Upper lobe of left lung (tissue), 4 donors: Measurements from ENCODE around the gene GDPD1.

Experiments
- EP300 ChIP-seq, 4 donors: sonication (generic); formaldehyde crosslinking; IDR thresholded peaks; one replicate each; pipeline ENCODE4 v1.5.1; 2017; ENCODE audit warnings: antibody characterized with exemption in 4 of 4, control low read depth in 2 of 4
- TF ChIP-seq, protein P1 (sequence below), 6 experiments: fragments of 450-650 bp in 4 of 6; fragments of 200-600 bp in 2 of 6; sonication (generic) in 2 of 6; IDR thresholded peaks; one replicate each; pipeline ENCODE4 v1.5.1; 2016 to 2019; ENCODE audit warnings: antibody characterized with exemption in 6 of 6

DNA sequence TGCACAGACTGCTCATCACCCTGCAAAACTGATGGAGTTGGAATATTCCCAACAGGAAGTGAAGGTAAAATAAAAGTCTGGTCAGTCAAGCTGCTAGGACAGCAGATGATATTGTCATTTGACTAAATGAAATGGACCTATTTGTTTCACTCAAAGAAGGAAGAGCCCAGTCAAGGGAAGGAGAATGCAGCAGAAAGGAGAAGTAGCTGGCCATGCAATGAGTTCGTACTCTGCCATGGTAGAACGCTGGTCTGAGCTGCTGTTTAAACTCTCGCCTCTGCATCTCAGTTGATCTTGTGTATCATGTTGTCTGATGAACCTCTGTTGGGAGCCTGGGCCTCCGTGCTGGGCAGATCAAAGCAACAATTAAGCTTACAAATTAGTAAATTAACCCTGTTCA, 95.6 kb downstream of the GDPD1 start:
- TF ChIP-seq, protein P1, sequence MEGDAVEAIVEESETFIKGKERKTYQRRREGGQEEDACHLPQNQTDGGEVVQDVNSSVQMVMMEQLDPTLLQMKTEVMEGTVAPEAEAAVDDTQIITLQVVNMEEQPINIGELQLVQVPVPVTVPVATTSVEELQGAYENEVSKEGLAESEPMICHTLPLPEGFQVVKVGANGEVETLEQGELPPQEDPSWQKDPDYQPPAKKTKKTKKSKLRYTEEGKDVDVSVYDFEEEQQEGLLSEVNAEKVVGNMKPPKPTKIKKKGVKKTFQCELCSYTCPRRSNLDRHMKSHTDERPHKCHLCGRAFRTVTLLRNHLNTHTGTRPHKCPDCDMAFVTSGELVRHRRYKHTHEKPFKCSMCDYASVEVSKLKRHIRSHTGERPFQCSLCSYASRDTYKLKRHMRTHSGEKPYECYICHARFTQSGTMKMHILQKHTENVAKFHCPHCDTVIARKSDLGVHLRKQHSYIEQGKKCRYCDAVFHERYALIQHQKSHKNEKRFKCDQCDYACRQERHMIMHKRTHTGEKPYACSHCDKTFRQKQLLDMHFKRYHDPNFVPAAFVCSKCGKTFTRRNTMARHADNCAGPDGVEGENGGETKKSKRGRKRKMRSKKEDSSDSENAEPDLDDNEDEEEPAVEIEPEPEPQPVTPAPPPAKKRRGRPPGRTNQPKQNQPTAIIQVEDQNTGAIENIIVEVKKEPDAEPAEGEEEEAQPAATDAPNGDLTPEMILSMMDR (IDR thresholded peaks at IDR 0.05), result no peak
- no peak for TF ChIP-seq EP300 (IDR thresholded peaks at IDR 0.05)
